GM12873 (cell line): ENCODE data around the gene TMEM168.

Source experiments
- TF ChIP-seq, protein P1 (sequence below): IDR thresholded peaks from 2 replicates; pipeline ENCODE4 v1.5.1; 2012; ENCODE audit warnings: low read depth, mild to moderate bottlenecking, moderate library complexity, low read length, control low read depth; ENCODE audit not compliant: insufficient read depth; ENCODE audit errors: missing control alignments

Gene TMEM168

GRCh38 chr7:112740667-112741066, 49.5 kb downstream of the TMEM168 start:
- TF ChIP-seq, protein P1, sequence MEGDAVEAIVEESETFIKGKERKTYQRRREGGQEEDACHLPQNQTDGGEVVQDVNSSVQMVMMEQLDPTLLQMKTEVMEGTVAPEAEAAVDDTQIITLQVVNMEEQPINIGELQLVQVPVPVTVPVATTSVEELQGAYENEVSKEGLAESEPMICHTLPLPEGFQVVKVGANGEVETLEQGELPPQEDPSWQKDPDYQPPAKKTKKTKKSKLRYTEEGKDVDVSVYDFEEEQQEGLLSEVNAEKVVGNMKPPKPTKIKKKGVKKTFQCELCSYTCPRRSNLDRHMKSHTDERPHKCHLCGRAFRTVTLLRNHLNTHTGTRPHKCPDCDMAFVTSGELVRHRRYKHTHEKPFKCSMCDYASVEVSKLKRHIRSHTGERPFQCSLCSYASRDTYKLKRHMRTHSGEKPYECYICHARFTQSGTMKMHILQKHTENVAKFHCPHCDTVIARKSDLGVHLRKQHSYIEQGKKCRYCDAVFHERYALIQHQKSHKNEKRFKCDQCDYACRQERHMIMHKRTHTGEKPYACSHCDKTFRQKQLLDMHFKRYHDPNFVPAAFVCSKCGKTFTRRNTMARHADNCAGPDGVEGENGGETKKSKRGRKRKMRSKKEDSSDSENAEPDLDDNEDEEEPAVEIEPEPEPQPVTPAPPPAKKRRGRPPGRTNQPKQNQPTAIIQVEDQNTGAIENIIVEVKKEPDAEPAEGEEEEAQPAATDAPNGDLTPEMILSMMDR = no peak

DNA sequence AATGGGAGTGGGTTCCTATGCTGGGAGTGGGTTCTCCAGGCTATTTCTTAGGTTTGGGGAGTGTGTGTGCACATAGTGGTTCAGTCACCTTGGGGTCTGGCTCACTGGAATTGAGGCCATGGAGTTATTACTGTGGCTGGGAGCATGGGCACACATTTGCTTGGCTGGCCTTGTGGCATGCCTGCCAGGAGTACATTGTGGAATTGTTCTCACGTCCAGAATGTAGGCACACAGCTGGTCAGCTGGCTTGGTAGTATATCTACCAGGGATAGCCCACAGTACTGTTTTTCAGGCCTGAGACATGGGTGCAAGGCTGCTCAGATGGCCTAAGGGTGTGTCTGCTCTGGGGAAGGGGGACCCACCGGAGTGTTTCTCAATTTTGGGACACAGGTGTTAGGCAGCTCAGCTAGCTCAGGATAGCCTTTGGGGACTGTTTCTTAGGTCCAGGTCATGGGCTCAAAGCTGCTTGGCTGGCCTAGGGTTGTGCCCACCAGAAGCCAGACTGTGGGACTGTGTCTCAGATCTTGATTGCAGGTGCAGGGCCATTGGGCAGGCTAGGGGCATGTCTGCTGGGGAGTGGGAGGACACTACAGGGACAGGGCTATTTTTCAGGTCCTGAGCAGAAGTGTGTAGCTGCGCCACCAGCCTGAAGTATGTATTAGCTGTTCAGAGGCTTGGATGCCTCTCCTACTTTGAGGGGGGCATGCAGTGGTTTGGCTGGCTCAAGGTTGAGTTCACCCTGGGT, 50.6 kb downstream of the TMEM168 start:
- TF ChIP-seq, protein P1 = no peak

- TF ChIP-seq, protein P1 = no peak
Measured at GRCh38 chr7:112735261-112735660, 54.9 kb downstream of the TMEM168 start.

GRCh38 chr7:112726076-112726475, 64.1 kb downstream of the TMEM168 start:
- TF ChIP-seq, protein P1 = no peak

DNA sequence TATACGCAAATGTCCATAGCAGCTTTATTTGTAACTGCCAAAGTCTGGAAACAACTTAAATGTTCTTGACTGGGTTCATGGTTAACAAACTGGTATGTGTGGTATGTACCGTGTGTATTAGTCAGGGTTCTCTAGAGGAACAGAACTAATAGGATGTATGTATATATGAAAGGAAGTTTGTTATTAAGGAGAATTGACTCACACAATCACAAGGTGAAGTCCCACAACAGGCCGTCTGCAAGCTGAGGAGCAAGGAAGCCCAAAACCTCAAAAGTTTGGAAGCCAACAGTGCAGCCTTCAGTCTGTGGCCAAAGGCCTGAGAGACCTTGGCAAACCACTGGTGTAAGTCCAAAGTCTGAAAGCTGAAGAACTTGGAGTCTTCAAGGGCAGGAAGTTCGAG, 66.8 kb downstream of the TMEM168 start:
- TF ChIP-seq, protein P1 = no peak

GRCh38 chr7:112721366-112721765, 68.8 kb downstream of the TMEM168 start:
- TF ChIP-seq, protein P1 = no peak

DNA sequence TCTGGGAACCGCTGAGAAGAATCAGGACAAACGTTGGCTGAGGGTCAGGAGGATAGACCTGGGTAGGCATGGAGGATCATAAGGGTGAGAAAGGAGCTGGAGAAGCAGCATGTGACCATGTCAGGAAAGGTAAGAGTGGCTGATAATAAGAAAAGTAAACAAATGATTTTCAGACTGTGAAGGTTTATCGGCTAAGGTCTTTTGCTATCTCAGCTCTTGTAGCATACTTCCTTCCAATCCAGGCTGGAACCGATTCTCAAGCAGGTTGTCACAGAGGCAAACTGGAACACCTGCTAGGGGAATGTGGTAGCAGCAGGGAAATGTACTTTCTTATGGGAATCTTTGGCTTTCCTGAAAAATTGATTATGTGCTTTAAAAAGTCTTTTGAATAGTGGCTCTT, 74.7 kb downstream of the TMEM168 start:
- TF ChIP-seq, protein P1 = no peak
